Measurements from ENCODE around the gene WDR62.

Gene WDR62

GRCh38 chr19:36054733-36055686 lies at the start of gene WDR62:
Gene WDR62 (plus strand): TSS chr19:36054897. CDS start chr19:36054972, 75 bp downstream.
- DNase-seq (ENCODE audit: low spot score) = peak; percentile 95

- no peak for DNase-seq (ENCODE audit: low spot score)
Observed at GRCh38 chr19:36006955-36007354, 47.7 kb upstream of the WDR62 start.

GRCh38 chr19:36008336-36008978 lies 46.2 kb upstream of the WDR62 start, which contains the start of gene SYNE4:
Gene SYNE4 (minus strand): TSS chr19:36008813. CDS start chr19:36008681, 132 bp downstream.
- DNase-seq (ENCODE audit: low spot score) = peak; percentile 84

GRCh38 chr19:36009220-36009619 lies 45.5 kb upstream of the WDR62 start:
- DNase-seq (ENCODE audit: low spot score) = peak; percentile 58

GRCh38 chr19:36009633-36010379 lies 44.9 kb upstream of the WDR62 start:
- DNase-seq (ENCODE audit: low spot score) = no peak

- no peak for DNase-seq (ENCODE audit: low spot score)
Observed at GRCh38 chr19:36010402-36010801, 44.3 kb upstream of the WDR62 start.

GRCh38 chr19:36013280-36014011 lies 41.3 kb upstream of the WDR62 start:
- DNase-seq (ENCODE audit: low spot score) = no peak

GRCh38 chr19:36014012-36014924 lies 40.4 kb upstream of the WDR62 start, which contains the start of gene ALKBH6:
Gene ALKBH6 (minus strand): TSS chr19:36014213. CDS start chr19:36013397, 816 bp downstream.
- DNase-seq (ENCODE audit: low spot score) = peak; percentile 100

GRCh38 chr19:36019061-36019670 lies 35.5 kb upstream of the WDR62 start:
- no peak for DNase-seq (ENCODE audit: low spot score)

- no peak for DNase-seq (ENCODE audit: low spot score)
Observed at GRCh38 chr19:36023432-36023831, 31.3 kb upstream of the WDR62 start.

GRCh38 chr19:36025541-36025940 lies 29.2 kb upstream of the WDR62 start:
- DNase-seq (ENCODE audit: low spot score) = no peak

- no peak for DNase-seq (ENCODE audit: low spot score)
Observed at GRCh38 chr19:36026091-36026876, 28.4 kb upstream of the WDR62 start.

- no peak for DNase-seq (ENCODE audit: low spot score)
Observed at GRCh38 chr19:36027696-36028095, 27.0 kb upstream of the WDR62 start.

- DNase-seq (ENCODE audit: low spot score) = no peak
Observed at GRCh38 chr19:36028313-36029041, 26.2 kb upstream of the WDR62 start.

- DNase-seq (ENCODE audit: low spot score) = no peak
Observed at GRCh38 chr19:36030264-36031148, 24.2 kb upstream of the WDR62 start.

GRCh38 chr19:36031308-36031707 lies 23.4 kb upstream of the WDR62 start:
- DNase-seq (ENCODE audit: low spot score) = no peak
